ENCODE data around the gene CERK. TPM values are rescaled to one million over a fixed set of nuclear protein-coding genes. Genes with fewer than 3 reads are reported as not detected.

The CERK gene
- total and polyA plus RNA-seq, 4 donors: 7.9 to 24.3 (median 10.2) TPM

GRCh38 chr22:46668116-46668515 is 69.9 kb downstream of the CERK start:
- no peaks in the 10 kb centered on the region for H3K9me3 ChIP-seq (ENCODE audit: control insufficient read depth in 4 of 4, low read length in 3 of 4)
- no peaks in the 10 kb centered on the region for H3K4me1 ChIP-seq (ENCODE audit: control insufficient read depth in 4 of 4, insufficient read depth in 4 of 4, low read length in 3 of 4)
- no peak overlapping the region for H3K27ac ChIP-seq (ENCODE audit: low read depth in 1 of 2, low read length in 2 of 2)
- TF ChIP-seq NR2F2 (IDR thresholded peaks at IDR 0.05) (no peak), JUND (IDR thresholded peaks at IDR 0.05) (no peak), HNF4A (conservative IDR thresholded peaks at IDR 0.05) (no peak), RXRA (IDR thresholded peaks at IDR 0.05) (no peak), ATF3 (IDR thresholded peaks at IDR 0.05) (no peak), MAX (IDR thresholded peaks at IDR 0.05) (no peak), RAD21 (IDR thresholded peaks at IDR 0.05) (no peak), GABPA (IDR thresholded peaks at IDR 0.05 in 1 of 2, conservative IDR thresholded peaks at IDR 0.05 in 1 of 2) (no peak), REST (IDR thresholded peaks at IDR 0.05) (no peak), HNF4G (IDR thresholded peaks at IDR 0.05) (no peak), SP1 (IDR thresholded peaks at IDR 0.05) (no peak), CTCF (IDR thresholded peaks at IDR 0.05; ENCODE audit: low read depth, low read length, missing input control) (no peak), TAF1 (conservative IDR thresholded peaks at IDR 0.05) (no peak), EGR1 (IDR thresholded peaks at IDR 0.05; ENCODE audit: low read depth in 2 of 2) (no peak), YY1 (IDR thresholded peaks at IDR 0.05) (no peak), FOXA2 (IDR thresholded peaks at IDR 0.05) (no peak)
- H3K9ac ChIP-seq (ENCODE audit: low read depth in 1 of 2, low read length in 2 of 2): no peak overlapping the region
- H3K4me3 ChIP-seq (ENCODE audit: low read depth in 1 of 3, low read length in 3 of 3): no peak overlapping the region
- H3K27me3 ChIP-seq (ENCODE audit: control insufficient read depth in 4 of 4, insufficient read depth in 4 of 4, low read length in 3 of 4): no peaks in the 10 kb centered on the region
- no peak for DNase-seq (ENCODE audit: low spot score)
- H3K36me3 ChIP-seq (ENCODE audit: control insufficient read depth in 4 of 4, insufficient read depth in 3 of 4, low read depth in 1 of 4, low read length in 3 of 4): peaks cover 28 to 68% (median 43%) of the 10 kb centered on the region in 4 donors
- 90% methylated on average over 24 of the region's 24 CpGs for WGBS

GRCh38 chr22:46667245-46667623 is 70.8 kb downstream of the CERK start:
- no peak overlapping the region for H3K4me3 ChIP-seq (ENCODE audit: low read depth in 1 of 3, low read length in 3 of 3)
- no peak for DNase-seq (ENCODE audit: low spot score)
- H3K9me3 ChIP-seq (ENCODE audit: control insufficient read depth in 4 of 4, low read length in 3 of 4): no peaks in the 10 kb centered on the region
- H3K4me1 ChIP-seq (ENCODE audit: control insufficient read depth in 4 of 4, insufficient read depth in 4 of 4, low read length in 3 of 4): no peaks in the 10 kb centered on the region
- WGBS: 96% methylated on average over 10 of the region's 10 CpGs
- no peak overlapping the region for H3K27ac ChIP-seq (ENCODE audit: low read depth in 1 of 2, low read length in 2 of 2)
- H3K27me3 ChIP-seq (ENCODE audit: control insufficient read depth in 4 of 4, insufficient read depth in 4 of 4, low read length in 3 of 4): no peaks in the 10 kb centered on the region
- no peak overlapping the region for H3K9ac ChIP-seq (ENCODE audit: low read depth in 1 of 2, low read length in 2 of 2)
- H3K36me3 ChIP-seq (ENCODE audit: control insufficient read depth in 4 of 4, insufficient read depth in 3 of 4, low read depth in 1 of 4, low read length in 3 of 4): peaks cover 28 to 65% (median 45%) of the 10 kb centered on the region in 4 donors
- no peak for TF ChIP-seq ZBTB33 (IDR thresholded peaks at IDR 0.05)
- no peak for TF ChIP-seq RAD21 (IDR thresholded peaks at IDR 0.05)
- TF ChIP-seq YY1 (IDR thresholded peaks at IDR 0.05): no peak
- TF ChIP-seq CTCF (IDR thresholded peaks at IDR 0.05; ENCODE audit: low read depth, low read length, missing input control): no peak
- TF ChIP-seq HNF4G (IDR thresholded peaks at IDR 0.05): no peak
- TF ChIP-seq FOXA1 (IDR thresholded peaks at IDR 0.05): no peak
- no peak for TF ChIP-seq FOXA2 (IDR thresholded peaks at IDR 0.05)
- no peak for TF ChIP-seq MAX (IDR thresholded peaks at IDR 0.05)
- TF ChIP-seq REST (IDR thresholded peaks at IDR 0.05): no peak
- TF ChIP-seq ATF3 (IDR thresholded peaks at IDR 0.05): no peak
